ENCODE results near the gene SAE1. TPM values are rescaled to one million over a fixed set of nuclear protein-coding genes. Genes with fewer than 3 reads are reported as not detected.

The SAE1 gene
- total RNA-seq, 2 donors from 2014 or later, result 187 to 240 TPM

DNA sequence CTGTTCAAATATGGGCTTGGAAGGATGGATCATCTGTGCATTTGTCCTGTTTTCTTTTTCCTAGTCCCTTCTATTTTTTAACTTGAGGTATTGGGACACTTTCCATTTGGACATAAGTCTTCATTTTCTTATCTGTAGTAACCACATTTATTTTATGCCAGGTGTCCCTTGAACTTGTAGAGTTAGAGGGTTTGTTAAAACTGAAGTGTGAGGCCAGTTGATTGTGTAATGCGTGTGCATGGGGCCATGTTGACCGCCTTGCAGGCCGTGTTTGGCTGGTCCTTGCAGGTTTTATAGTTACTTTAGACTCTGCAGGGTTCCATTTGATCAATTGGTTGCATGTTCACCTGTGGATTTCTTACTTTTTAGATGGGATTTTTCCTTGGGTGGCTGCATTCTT is 21.0 kb downstream of the SAE1 start:
- H3K27ac Mint-ChIP-seq, result peak overlapping the region; percentile 62
- peaks cover 90% of the 10 kb centered on the region for H3K36me3 ChIP-seq (ENCODE audit: control insufficient read depth, insufficient read depth, low read length)
- H3K27me3 Mint-ChIP-seq (ENCODE audit: insufficient read depth), result no peaks in the 10 kb centered on the region

DNA sequence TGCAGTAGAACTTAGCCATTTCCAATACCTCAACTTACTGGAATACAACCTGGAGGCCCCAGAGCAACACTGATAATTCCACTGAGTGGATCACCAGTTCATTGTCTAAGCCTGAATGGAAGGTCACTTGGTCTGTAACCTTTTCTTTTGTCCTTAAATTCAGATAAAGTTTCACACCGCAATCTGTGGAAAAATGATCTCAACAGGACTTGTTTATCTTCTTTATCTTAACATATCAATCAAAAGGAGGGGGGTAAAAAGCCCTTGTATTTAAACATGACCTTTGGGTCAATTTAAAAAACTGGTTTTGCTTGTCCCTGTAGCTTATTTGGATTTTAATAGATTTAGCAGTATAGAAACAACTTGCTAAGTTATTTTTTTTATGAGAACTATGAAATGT is 21.6 kb downstream of the SAE1 start:
- Histone ChIP-seq H3K27me3 (ENCODE audit: control insufficient read depth, insufficient read depth, low read length, poor library complexity, severe bottlenecking) (no peaks in the 10 kb centered on the region), H3K27ac (ENCODE audit: low read depth, low read length) (no peak overlapping the region), H3K36me3 (ENCODE audit: control insufficient read depth, insufficient read depth, low read length) (peaks cover 90% of the 10 kb centered on the region), H3K4me1 (ENCODE audit: control insufficient read depth, insufficient read depth, low read length) (peaks cover 16% of the 10 kb centered on the region), H3K9me3 (ENCODE audit: control insufficient read depth, low read length) (no peaks in the 10 kb centered on the region), H3K9ac (ENCODE audit: extremely low read depth, low read length, poor library complexity, severe bottlenecking) (peak overlapping the region; percentile 8), H3K4me3 (ENCODE audit: low read length) (peak overlapping the region; percentile 24)
- DNase-seq, result no peak
- Mint-ChIP-seq H3K36me3 (ENCODE audit: low read depth) (peaks cover 84% of the 10 kb centered on the region), H3K9me3 (no peaks in the 10 kb centered on the region), H3K27me3 (ENCODE audit: insufficient read depth) (no peaks in the 10 kb centered on the region), H3K27ac (peak overlapping the region; percentile 62), H3K4me1 (peaks cover 45% of the 10 kb centered on the region), H3K4me3 (no peak overlapping the region)
- TF ChIP-seq, protein P1, sequence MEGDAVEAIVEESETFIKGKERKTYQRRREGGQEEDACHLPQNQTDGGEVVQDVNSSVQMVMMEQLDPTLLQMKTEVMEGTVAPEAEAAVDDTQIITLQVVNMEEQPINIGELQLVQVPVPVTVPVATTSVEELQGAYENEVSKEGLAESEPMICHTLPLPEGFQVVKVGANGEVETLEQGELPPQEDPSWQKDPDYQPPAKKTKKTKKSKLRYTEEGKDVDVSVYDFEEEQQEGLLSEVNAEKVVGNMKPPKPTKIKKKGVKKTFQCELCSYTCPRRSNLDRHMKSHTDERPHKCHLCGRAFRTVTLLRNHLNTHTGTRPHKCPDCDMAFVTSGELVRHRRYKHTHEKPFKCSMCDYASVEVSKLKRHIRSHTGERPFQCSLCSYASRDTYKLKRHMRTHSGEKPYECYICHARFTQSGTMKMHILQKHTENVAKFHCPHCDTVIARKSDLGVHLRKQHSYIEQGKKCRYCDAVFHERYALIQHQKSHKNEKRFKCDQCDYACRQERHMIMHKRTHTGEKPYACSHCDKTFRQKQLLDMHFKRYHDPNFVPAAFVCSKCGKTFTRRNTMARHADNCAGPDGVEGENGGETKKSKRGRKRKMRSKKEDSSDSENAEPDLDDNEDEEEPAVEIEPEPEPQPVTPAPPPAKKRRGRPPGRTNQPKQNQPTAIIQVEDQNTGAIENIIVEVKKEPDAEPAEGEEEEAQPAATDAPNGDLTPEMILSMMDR (conservative IDR thresholded peaks at IDR 0.05), result no peak
- 40 to 57% methylated on average over 1 of the region's 1 CpG for WGBS, 2 experiments (ENCODE audit: insufficient coverage in 1 of 2, insufficient read length in 1 of 2)

More for the DNA sequence above, 21.0 kb downstream of the SAE1 start:
- H3K27ac ChIP-seq (ENCODE audit: low read depth, low read length), result no peak overlapping the region
- H3K4me1 ChIP-seq (ENCODE audit: control insufficient read depth, insufficient read depth, low read length), result peaks cover 15% of the 10 kb centered on the region
- 76 to 80% methylated on average over 2 to 3 of the region's 3 CpGs for WGBS, 2 experiments (ENCODE audit: insufficient coverage in 1 of 2, insufficient read length in 1 of 2)
- Mint-ChIP-seq H3K4me3 (no peak overlapping the region), H3K36me3 (ENCODE audit: low read depth) (peaks cover 84% of the 10 kb centered on the region), H3K9me3 (peaks cover 2% of the 10 kb centered on the region), H3K4me1 (peaks cover 39% of the 10 kb centered on the region)
- TF ChIP-seq, protein P1 (conservative IDR thresholded peaks at IDR 0.05), result no peak
- peak overlapping the region; percentile 8 for H3K9ac ChIP-seq (ENCODE audit: extremely low read depth, low read length, poor library complexity, severe bottlenecking)
- no peak for DNase-seq
- H3K27me3 ChIP-seq (ENCODE audit: control insufficient read depth, insufficient read depth, low read length, poor library complexity, severe bottlenecking), result no peaks in the 10 kb centered on the region
- no peaks in the 10 kb centered on the region for H3K9me3 ChIP-seq (ENCODE audit: control insufficient read depth, low read length)
- peak overlapping the region; percentile 24 for H3K4me3 ChIP-seq (ENCODE audit: low read length)

DNA sequence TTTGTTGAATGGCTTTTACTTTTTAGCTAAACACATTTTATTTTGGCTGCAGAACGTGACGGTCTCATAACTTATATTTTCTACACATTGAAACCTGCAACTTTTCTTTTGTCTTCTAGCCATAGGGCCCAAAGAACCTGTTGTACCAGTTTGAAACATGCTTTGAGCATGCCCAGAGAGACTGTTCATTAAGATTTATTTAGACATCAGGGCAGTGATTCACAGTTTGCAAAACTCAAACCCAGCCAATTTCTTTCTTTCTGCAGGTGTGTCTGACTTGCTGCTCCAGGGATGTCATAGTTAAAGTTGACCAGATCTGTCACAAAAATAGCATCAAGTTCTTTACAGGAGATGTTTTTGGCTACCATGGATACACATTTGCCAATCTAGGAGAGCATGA is 22.0 kb downstream of the SAE1 start:
- Mint-ChIP-seq H3K27ac (peak overlapping the region; percentile 62), H3K36me3 (ENCODE audit: low read depth) (peaks cover 84% of the 10 kb centered on the region), H3K4me3 (no peak overlapping the region), H3K27me3 (ENCODE audit: insufficient read depth) (no peaks in the 10 kb centered on the region), H3K9me3 (no peaks in the 10 kb centered on the region), H3K4me1 (peaks cover 49% of the 10 kb centered on the region)
- no peak for DNase-seq
- 88 to 96% methylated on average over 2 of the region's 2 CpGs for WGBS, 2 experiments (ENCODE audit: insufficient coverage in 1 of 2, insufficient read length in 1 of 2)
- H3K27me3 ChIP-seq (ENCODE audit: control insufficient read depth, insufficient read depth, low read length, poor library complexity, severe bottlenecking), result no peaks in the 10 kb centered on the region
- H3K9ac ChIP-seq (ENCODE audit: extremely low read depth, low read length, poor library complexity, severe bottlenecking), result no peak overlapping the region
- peaks cover 20% of the 10 kb centered on the region for H3K4me1 ChIP-seq (ENCODE audit: control insufficient read depth, insufficient read depth, low read length)
- H3K9me3 ChIP-seq (ENCODE audit: control insufficient read depth, low read length), result no peaks in the 10 kb centered on the region
- peak overlapping the region; percentile 12 for H3K4me3 ChIP-seq (ENCODE audit: low read length)
- peaks cover 89% of the 10 kb centered on the region for H3K36me3 ChIP-seq (ENCODE audit: control insufficient read depth, insufficient read depth, low read length)
- TF ChIP-seq, protein P1 (conservative IDR thresholded peaks at IDR 0.05), result no peak
- no peak overlapping the region for H3K27ac ChIP-seq (ENCODE audit: low read depth, low read length)

All from endodermal cell (in vitro differentiated cells).